ENCODE results near the gene JARID2.

JARID2 gene

DNA sequence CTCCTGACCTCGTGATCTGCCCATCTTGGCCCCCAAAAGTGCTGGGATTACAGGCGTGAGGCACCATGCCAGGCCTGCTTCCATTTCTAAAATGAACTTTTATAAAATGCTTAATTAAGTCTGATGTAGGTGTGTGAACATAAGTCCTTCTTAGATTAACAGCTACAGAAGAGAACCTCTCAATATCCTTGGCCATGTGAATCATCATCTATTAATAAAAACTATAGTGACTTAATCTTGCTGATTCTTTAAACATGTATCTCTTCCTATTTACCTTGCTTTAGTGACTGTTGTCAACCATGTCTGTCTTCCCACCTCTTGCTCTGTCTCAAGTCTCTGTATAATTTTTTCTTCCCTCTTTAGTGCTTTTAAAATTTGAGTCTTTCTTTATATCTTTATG, 127.1 kb downstream of the JARID2 start:
- Histone ChIP-seq H3K27me3 (ENCODE audit: control insufficient read depth in 3 of 3, insufficient read depth in 3 of 3, low read depth in 1 of 3, low read length in 3 of 3) (no peaks in the 10 kb centered on the region), H3K4me2 (ENCODE audit: insufficient read depth, low read length, poor library complexity, severe bottlenecking) (no peak overlapping the region), H2BK120ac (ENCODE audit: low read depth, low read length) (no peak overlapping the region), H2BK15ac (ENCODE audit: low read length) (no peak overlapping the region), H3K18ac (ENCODE audit: low read length) (no peak overlapping the region), H3K9ac (ENCODE audit: low read depth, low read length, poor library complexity) (no peak overlapping the region), H3K79me1 (ENCODE audit: low read depth, low read length) (no peaks in the 10 kb centered on the region), H3K23ac (ENCODE audit: low read depth, low read length, poor library complexity) (no peak overlapping the region), H3K4me3 (ENCODE audit: low read length in 2 of 2) (no peak overlapping the region), H2BK5ac (ENCODE audit: low read length) (no peak overlapping the region), H3K9me3 (replicated peaks in 1 of 2; ENCODE audit: control insufficient read depth in 2 of 2, insufficient read depth in 1 of 2, low read depth in 1 of 2, low read length in 2 of 2) (peaks cover 0 to 5% of the 10 kb centered on the region in 2 donors), H3K14ac (ENCODE audit: low read length) (no peak overlapping the region), H3K27ac (replicated peaks; ENCODE audit: low read length) (no peak overlapping the region), H2AK5ac (ENCODE audit: low read depth, low read length) (no peak overlapping the region), H2AFZ (ENCODE audit: low read length) (no peak overlapping the region), H3K4me1 (ENCODE audit: control insufficient read depth in 2 of 2, insufficient read depth in 1 of 2, low read depth in 1 of 2, low read length in 2 of 2) (peaks cover 5 to 6% of the 10 kb centered on the region in 2 donors), H4K8ac (ENCODE audit: low read depth, low read length) (no peak overlapping the region), H4K91ac (ENCODE audit: low read depth, low read length, poor library complexity) (no peak overlapping the region), H2BK12ac (ENCODE audit: low read length) (no peak overlapping the region), H3K36me3 (replicated peaks in 1 of 2; ENCODE audit: control insufficient read depth in 2 of 2, insufficient read depth in 2 of 2, low read length in 2 of 2) (peaks cover 0 to 37% of the 10 kb centered on the region in 2 donors), H3K4ac (ENCODE audit: low read length) (no peak overlapping the region)
- no peak for DNase-seq (ENCODE audit: low spot score)
- no CpG with 5 or more reads among the region's 2 CpGs for WGBS, 2 donors (ENCODE audit: extremely low coverage in 2 of 2, insufficient read length in 2 of 2, insufficient replicate concordance in 1 of 2)

DNA sequence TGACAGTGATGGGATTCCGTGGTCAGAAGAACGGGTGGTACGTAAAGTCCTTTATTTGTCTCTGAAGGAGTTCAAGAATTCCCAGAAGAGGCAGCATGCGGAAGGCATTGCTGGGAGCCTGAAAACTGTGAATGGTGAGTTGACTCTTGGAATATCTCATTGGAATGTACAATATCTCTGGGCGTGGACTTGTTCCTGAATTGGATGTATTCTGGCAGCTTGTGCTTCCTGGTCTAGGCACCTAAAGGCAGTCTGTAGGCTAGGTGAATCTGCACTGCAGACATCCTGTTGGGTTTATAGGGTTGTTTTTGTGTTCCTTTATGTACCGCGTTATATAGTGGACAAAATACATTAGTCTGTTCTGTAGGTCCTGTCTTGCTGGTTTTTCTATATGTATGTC, 128.2 kb downstream of the JARID2 start:
- no peak overlapping the region for H3K4me3 ChIP-seq (ENCODE audit: low read length in 2 of 2)
- no peak overlapping the region for H3K14ac ChIP-seq (ENCODE audit: low read length)
- peaks cover 5 to 6% of the 10 kb centered on the region in 2 donors for H3K4me1 ChIP-seq (ENCODE audit: control insufficient read depth in 2 of 2, insufficient read depth in 1 of 2, low read depth in 1 of 2, low read length in 2 of 2)
- H2BK15ac ChIP-seq (ENCODE audit: low read length) = no peak overlapping the region
- H4K8ac ChIP-seq (ENCODE audit: low read depth, low read length) = no peak overlapping the region
- H2BK120ac ChIP-seq (ENCODE audit: low read depth, low read length) = no peak overlapping the region
- no peak overlapping the region for H3K4me2 ChIP-seq (ENCODE audit: insufficient read depth, low read length, poor library complexity, severe bottlenecking)
- H3K23ac ChIP-seq (ENCODE audit: low read depth, low read length, poor library complexity) = no peak overlapping the region
- H3K36me3 ChIP-seq (replicated peaks in 1 of 2; ENCODE audit: control insufficient read depth in 2 of 2, insufficient read depth in 2 of 2, low read length in 2 of 2) = peaks cover 0 to 34% of the 10 kb centered on the region in 2 donors
- no peak overlapping the region for H2BK5ac ChIP-seq (ENCODE audit: low read length)
- no peak overlapping the region for H2AFZ ChIP-seq (ENCODE audit: low read length)
- no peak overlapping the region for H3K18ac ChIP-seq (ENCODE audit: low read length)
- no peaks in the 10 kb centered on the region for H3K27me3 ChIP-seq (ENCODE audit: control insufficient read depth in 3 of 3, insufficient read depth in 3 of 3, low read depth in 1 of 3, low read length in 3 of 3)
- no CpG with 5 or more reads among the region's 7 CpGs for WGBS, 2 donors (ENCODE audit: extremely low coverage in 2 of 2, insufficient read length in 2 of 2, insufficient replicate concordance in 1 of 2)
- DNase-seq (ENCODE audit: low spot score) = no peak
- H3K79me1 ChIP-seq (ENCODE audit: low read depth, low read length) = no peaks in the 10 kb centered on the region
- no peak overlapping the region for H2BK12ac ChIP-seq (ENCODE audit: low read length)
- H3K9me3 ChIP-seq (replicated peaks in 1 of 2; ENCODE audit: control insufficient read depth in 2 of 2, insufficient read depth in 1 of 2, low read depth in 1 of 2, low read length in 2 of 2) = no peaks in the 10 kb centered on the region
- H3K9ac ChIP-seq (ENCODE audit: low read depth, low read length, poor library complexity) = no peak overlapping the region
- no peak overlapping the region for H4K91ac ChIP-seq (ENCODE audit: low read depth, low read length, poor library complexity)
- H3K4ac ChIP-seq (ENCODE audit: low read length) = no peak overlapping the region
- no peak overlapping the region for H3K27ac ChIP-seq (replicated peaks; ENCODE audit: low read length)
- no peak overlapping the region for H2AK5ac ChIP-seq (ENCODE audit: low read depth, low read length)

DNA sequence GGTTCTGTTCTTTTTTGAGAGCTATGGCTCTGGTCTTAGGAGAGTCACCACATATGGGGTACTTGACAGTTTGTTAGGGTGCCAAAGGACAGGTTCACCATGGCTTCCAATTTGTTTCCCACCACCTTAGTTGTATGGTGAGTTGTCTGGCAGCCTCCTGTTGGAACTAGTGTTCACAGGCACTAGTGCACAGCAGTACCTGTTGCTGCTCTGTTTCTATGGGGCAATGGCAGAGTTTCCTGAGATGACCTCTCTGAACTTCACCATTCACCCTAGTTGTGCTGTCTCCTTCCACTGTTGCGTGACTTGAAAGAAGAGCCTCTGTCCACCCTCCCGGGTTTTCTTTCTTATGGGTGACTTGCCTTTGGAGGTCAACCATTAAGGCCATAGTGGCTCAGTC, 129.1 kb downstream of the JARID2 start:
- DNase-seq (ENCODE audit: low spot score) = no peak
- Histone ChIP-seq H2BK12ac (ENCODE audit: low read length) (no peak overlapping the region), H3K4me3 (ENCODE audit: low read length in 2 of 2) (no peak overlapping the region), H2AK5ac (ENCODE audit: low read depth, low read length) (no peak overlapping the region), H2BK120ac (ENCODE audit: low read depth, low read length) (no peak overlapping the region), H3K14ac (ENCODE audit: low read length) (no peak overlapping the region), H4K8ac (ENCODE audit: low read depth, low read length) (no peak overlapping the region), H3K18ac (ENCODE audit: low read length) (no peak overlapping the region), H3K9ac (ENCODE audit: low read depth, low read length, poor library complexity) (no peak overlapping the region), H3K27ac (replicated peaks; ENCODE audit: low read length) (no peak overlapping the region), H3K4ac (ENCODE audit: low read length) (no peak overlapping the region), H4K91ac (ENCODE audit: low read depth, low read length, poor library complexity) (no peak overlapping the region), H3K79me1 (ENCODE audit: low read depth, low read length) (no peaks in the 10 kb centered on the region), H3K27me3 (ENCODE audit: control insufficient read depth in 3 of 3, insufficient read depth in 3 of 3, low read depth in 1 of 3, low read length in 3 of 3) (no peaks in the 10 kb centered on the region), H3K4me2 (ENCODE audit: insufficient read depth, low read length, poor library complexity, severe bottlenecking) (no peak overlapping the region), H3K4me1 (ENCODE audit: control insufficient read depth in 2 of 2, insufficient read depth in 1 of 2, low read depth in 1 of 2, low read length in 2 of 2) (peaks cover 2 to 6% of the 10 kb centered on the region in 2 donors), H2BK15ac (ENCODE audit: low read length) (no peak overlapping the region), H3K23ac (ENCODE audit: low read depth, low read length, poor library complexity) (no peak overlapping the region), H3K36me3 (replicated peaks in 1 of 2; ENCODE audit: control insufficient read depth in 2 of 2, insufficient read depth in 2 of 2, low read length in 2 of 2) (peaks cover 0 to 33% of the 10 kb centered on the region in 2 donors), H2BK5ac (ENCODE audit: low read length) (no peak overlapping the region), H3K9me3 (replicated peaks in 1 of 2; ENCODE audit: control insufficient read depth in 2 of 2, insufficient read depth in 1 of 2, low read depth in 1 of 2, low read length in 2 of 2) (no peaks in the 10 kb centered on the region), H2AFZ (ENCODE audit: low read length) (no peak overlapping the region)
- no CpG with 5 or more reads among the region's 2 CpGs for WGBS, 2 donors (ENCODE audit: extremely low coverage in 2 of 2, insufficient read length in 2 of 2, insufficient replicate concordance in 1 of 2)

DNA sequence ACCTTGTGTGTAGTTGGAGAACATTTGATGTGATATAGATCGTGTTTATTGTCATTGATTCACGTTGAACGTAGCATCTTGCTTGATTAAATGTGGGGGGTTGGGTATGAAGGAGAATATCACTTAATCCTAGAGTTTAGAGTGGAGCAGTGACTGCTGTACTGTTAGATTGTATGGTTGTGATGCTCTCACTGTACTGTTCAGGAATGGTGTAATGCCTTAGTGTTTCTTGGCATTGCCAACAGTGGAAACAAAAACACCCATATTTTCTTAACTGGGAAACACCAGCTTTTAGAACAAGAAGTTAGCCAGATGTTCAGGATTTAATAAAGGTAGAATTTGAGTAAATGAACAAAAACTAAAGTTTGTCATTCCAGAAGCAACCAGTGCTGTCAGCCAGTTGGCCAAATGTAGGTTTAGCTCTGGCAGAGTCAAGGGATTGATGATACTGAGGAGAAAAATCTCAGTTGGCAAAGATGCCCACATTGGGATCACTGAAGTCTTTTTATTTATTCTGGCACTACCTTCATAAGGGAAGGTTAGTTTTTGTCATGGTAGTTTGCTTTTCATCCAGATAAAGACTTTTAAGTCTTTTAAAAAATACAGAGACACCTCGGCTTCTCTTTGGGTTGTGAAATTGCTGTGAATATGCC, 129.9 kb downstream of the JARID2 start:
- no peak overlapping the region for H2BK120ac ChIP-seq (ENCODE audit: low read depth, low read length)
- no peak for DNase-seq (ENCODE audit: low spot score)
- no peaks in the 10 kb centered on the region for H3K9me3 ChIP-seq (replicated peaks in 1 of 2; ENCODE audit: control insufficient read depth in 2 of 2, insufficient read depth in 1 of 2, low read depth in 1 of 2, low read length in 2 of 2)
- H3K4me2 ChIP-seq (ENCODE audit: insufficient read depth, low read length, poor library complexity, severe bottlenecking) = no peak overlapping the region
- H4K8ac ChIP-seq (ENCODE audit: low read depth, low read length) = no peak overlapping the region
- H3K36me3 ChIP-seq (replicated peaks in 1 of 2; ENCODE audit: control insufficient read depth in 2 of 2, insufficient read depth in 2 of 2, low read length in 2 of 2) = peaks cover 0 to 33% of the 10 kb centered on the region in 2 donors
- no CpG with 5 or more reads among the region's 4 CpGs for WGBS, 2 donors (ENCODE audit: extremely low coverage in 2 of 2, insufficient read length in 2 of 2, insufficient replicate concordance in 1 of 2)
- no peak overlapping the region for H3K9ac ChIP-seq (ENCODE audit: low read depth, low read length, poor library complexity)
- no peaks in the 10 kb centered on the region for H3K27me3 ChIP-seq (ENCODE audit: control insufficient read depth in 3 of 3, insufficient read depth in 3 of 3, low read depth in 1 of 3, low read length in 3 of 3)
- H2AFZ ChIP-seq (ENCODE audit: low read length) = no peak overlapping the region
- H3K23ac ChIP-seq (ENCODE audit: low read depth, low read length, poor library complexity) = no peak overlapping the region
- H2BK12ac ChIP-seq (ENCODE audit: low read length) = no peak overlapping the region
- no peak overlapping the region for H2AK5ac ChIP-seq (ENCODE audit: low read depth, low read length)
- H3K4ac ChIP-seq (ENCODE audit: low read length) = no peak overlapping the region
- H2BK5ac ChIP-seq (ENCODE audit: low read length) = no peak overlapping the region
- H2BK15ac ChIP-seq (ENCODE audit: low read length) = no peak overlapping the region
- no peak overlapping the region for H3K27ac ChIP-seq (replicated peaks; ENCODE audit: low read length)
- H3K79me1 ChIP-seq (ENCODE audit: low read depth, low read length) = no peaks in the 10 kb centered on the region
- no peak overlapping the region for H3K14ac ChIP-seq (ENCODE audit: low read length)
- H3K18ac ChIP-seq (ENCODE audit: low read length) = no peak overlapping the region
- no peak overlapping the region for H3K4me3 ChIP-seq (ENCODE audit: low read length in 2 of 2)
- peaks cover 3 to 6% of the 10 kb centered on the region in 2 donors for H3K4me1 ChIP-seq (ENCODE audit: control insufficient read depth in 2 of 2, insufficient read depth in 1 of 2, low read depth in 1 of 2, low read length in 2 of 2)
- H4K91ac ChIP-seq (ENCODE audit: low read depth, low read length, poor library complexity) = no peak overlapping the region

All from neuronal stem cell (in vitro differentiated cells).